K562 (cell line): ENCODE measurements around the gene CUX1. TPM values are rescaled to one million over a fixed set of nuclear protein-coding genes. Genes with fewer than 3 reads are reported as not detected.
A peak's percentile ranks its signal among the peaks of the same experiment; 100 is the strongest.

Source experiments
- CBX5 ChIP-seq: IDR thresholded peaks from 2 replicates; pipeline ENCODE4 v1.6.1; 2014; ENCODE audit warnings: low read depth, borderline replicate concordance
- ETV5 ChIP-seq: sonication (generic); formaldehyde crosslinking; IDR thresholded peaks from 2 replicates; pipeline ENCODE4 v1.4.0; 2020; ENCODE audit warnings: low read depth, mild to moderate bottlenecking, missing genetic modification reagents
- GTF2A2 ChIP-seq: IDR thresholded peaks from 2 replicates; pipeline ENCODE4 v1.6.1; 2016; ENCODE audit warnings: mild to moderate bottlenecking, missing genetic modification characterization, missing compliant biosample characterization
- ILF3 ChIP-seq: fragments of 450-650 bp; IDR thresholded peaks from 2 replicates; pipeline ENCODE4 v1.6.1; 2018; ENCODE audit warnings: antibody characterized with exemption, mild to moderate bottlenecking, moderate library complexity, borderline replicate concordance
- JUN ChIP-seq, 2 experiments: sonication (generic) in 1 of 2; formaldehyde crosslinking in 1 of 2; IDR thresholded peaks; 2 replicates each; pipeline versions ENCODE4 v1.6.1 to v1.8.0; 2012 to 2022; ENCODE audit warnings: borderline replicate concordance in 2 of 2, mild to moderate bottlenecking in 2 of 2, improper control_type of control experiment in 1 of 2, low read depth in 1 of 2, low read length in 1 of 2, missing genetic modification reagents in 1 of 2
- KLF16 ChIP-seq: IDR thresholded peaks from 2 replicates; pipeline ENCODE4 v1.6.1; 2016; ENCODE audit warnings: antibody characterized with exemption
- NR3C1 ChIP-seq: sonication (generic); formaldehyde crosslinking; IDR thresholded peaks from 2 replicates; pipeline ENCODE4 v1.8.1; 2022; ENCODE audit warnings: missing genetic modification reagents
- POLR2G ChIP-seq: fragments of 200-400 bp; formaldehyde crosslinking; IDR thresholded peaks from 2 replicates; pipeline ENCODE4 v1.6.1; 2017; ENCODE audit warnings: low read depth, mild to moderate bottlenecking, antibody characterized with exemption, low read length, moderate library complexity
- RBM15 ChIP-seq: fragments of 200-400 bp; formaldehyde crosslinking; IDR thresholded peaks from 2 replicates; pipeline ENCODE4 v1.6.1; 2018; ENCODE audit warnings: mild to moderate bottlenecking, low read length, moderate library complexity; ENCODE audit not compliant: insufficient read depth
- TBL1XR1 ChIP-seq, 2 experiments: IDR thresholded peaks; 2 replicates each; pipeline ENCODE4 v1.6.1; 2012; ENCODE audit warnings: improper control_type of control experiment in 2 of 2, low read length in 2 of 2, mild to moderate bottlenecking in 1 of 2
- ZBTB12 ChIP-seq: fragments of 250-450 bp; sonication (Bioruptor Pico); IDR thresholded peaks from 2 replicates; pipeline ENCODE4 v1.4.0; 2020
- ZNF143 ChIP-seq: sonication (generic); formaldehyde crosslinking; IDR thresholded peaks from 2 replicates; pipeline ENCODE4 v1.9.0; 2022; ENCODE audit warnings: mild to moderate bottlenecking, missing genetic modification reagents
- polyA plus RNA-seq, 8 experiments: library from polyadenylated mRNA; depleted of rRNA in 4 of 8; stranded (reverse) in 5 of 8; unstranded in 3 of 8; fragments of >200 nt; fragmentation: Nextera tagmentation in 2 of 8; fragmentation: Illumina TruSeq in 1 of 8; extraction: Ambion mirVana in 2 of 8; extraction: Trizol in 1 of 8; gene quantifications; 2 replicates each; pipeline versions ENCODE4 v1.2.1 to v1.2.3, GENCODE V29; 2011 to 2014; ENCODE audit warnings: inconsistent platforms in 1 of 8, missing spikeins in 1 of 8
- total RNA-seq, 7 experiments: library from RNA; depleted of rRNA in 6 of 7; stranded (reverse); fragments of >200 nt in 6 of 7; fragmentation: Illumina TruSeq in 2 of 7; extraction: Trizol in 2 of 7; gene quantifications; 2 replicates each; pipeline versions ENCODE4 v1.2.1 to v1.2.3, GENCODE V29; 2011 to 2021; ENCODE audit warnings: low replicate concordance in 1 of 7
- TF ChIP-seq, protein P1 (sequence below): sonication (generic); formaldehyde crosslinking; IDR thresholded peaks from 2 replicates; pipeline ENCODE4 v1.8.0; 2022; ENCODE audit warnings: mild to moderate bottlenecking, missing genetic modification reagents, borderline replicate concordance
- TF ChIP-seq, protein P2 (sequence below): fragments of 250-450 bp; sonication (Bioruptor Pico); IDR thresholded peaks from 2 replicates; pipeline ENCODE4 v1.4.0; 2020; ENCODE audit warnings: mild to moderate bottlenecking, moderate library complexity
- TF ChIP-seq, protein P3 (sequence below): IDR thresholded peaks from 2 replicates; pipeline ENCODE4 v1.6.1; 2012; ENCODE audit warnings: low read depth, low read length, improper control_type of control experiment, borderline replicate concordance
- TF ChIP-seq, protein P4 (sequence below): fragments of 250-450 bp; sonication (Bioruptor Pico); IDR thresholded peaks from 2 replicates; pipeline ENCODE4 v1.8.0; 2022; ENCODE audit warnings: moderate library complexity, mild to moderate bottlenecking, inconsistent platforms

The CUX1 gene
- total and polyA plus RNA-seq, 9 of the 15 experiments (the other 6 are each of a cell fraction or from before 2014, with no cell fraction given): 3.6 to 55.3 (median 25.2) TPM

DNA sequence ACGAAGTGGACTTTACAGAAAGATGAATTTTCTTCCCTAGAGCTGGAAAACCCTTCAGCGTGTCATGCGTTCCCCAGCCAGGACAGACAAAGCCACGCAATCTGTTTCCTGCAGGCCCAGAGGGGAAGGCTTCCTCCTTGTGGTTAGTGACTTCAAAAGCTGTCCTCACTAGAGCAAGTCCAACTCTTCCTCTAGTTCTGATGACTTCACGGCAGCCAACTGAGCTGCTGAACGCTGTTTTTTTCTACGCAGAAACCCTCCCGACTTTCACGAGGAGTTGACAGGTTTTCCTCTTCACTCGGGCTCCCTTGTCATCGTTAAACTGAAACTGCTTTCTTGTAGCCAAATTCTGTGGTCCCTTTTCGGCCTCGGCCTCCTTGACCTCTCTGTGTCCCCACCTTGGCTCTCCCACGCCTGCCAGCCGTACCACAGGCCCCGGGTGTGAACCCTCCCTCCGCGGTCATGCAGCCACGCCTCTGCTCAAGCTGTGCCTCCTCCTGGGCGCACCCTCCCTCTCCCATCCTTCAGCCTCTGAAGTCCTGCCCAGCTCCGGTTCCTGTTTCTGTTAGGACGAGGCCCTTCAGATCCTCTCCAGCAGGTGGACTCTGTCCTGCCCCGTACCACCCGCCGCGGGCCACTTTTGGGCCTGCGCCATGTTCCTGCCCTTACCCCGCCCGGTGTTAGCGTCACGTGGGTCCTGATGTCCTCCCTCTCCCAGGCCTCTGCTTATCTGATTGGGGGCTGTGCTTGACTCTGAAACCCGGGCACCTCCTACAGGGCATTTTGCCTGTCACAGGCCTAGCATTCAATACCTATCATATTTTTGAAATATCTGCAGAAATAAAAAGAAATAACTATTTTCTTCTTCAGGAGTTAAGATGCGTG lies 39.3 kb downstream of the CUX1 start (continued):
- peak in 1 of 2 experiments; percentile 76; a peak in 3 of 4 replicates for TF ChIP-seq TBL1XR1 (IDR thresholded peaks at IDR 0.05; ENCODE audit: low read length in 2 of 2)
- TF ChIP-seq CBX5: peak; percentile 10; the same call in 1 of the 2 replicates
- TF ChIP-seq POLR2G: peak; percentile 84
- TF ChIP-seq ZBTB12 (CRISPR knock-in tag): peak; percentile 26; the same call in 1 of the 2 replicates
- no peak for TF ChIP-seq RBM15
- TF ChIP-seq, protein P1, sequence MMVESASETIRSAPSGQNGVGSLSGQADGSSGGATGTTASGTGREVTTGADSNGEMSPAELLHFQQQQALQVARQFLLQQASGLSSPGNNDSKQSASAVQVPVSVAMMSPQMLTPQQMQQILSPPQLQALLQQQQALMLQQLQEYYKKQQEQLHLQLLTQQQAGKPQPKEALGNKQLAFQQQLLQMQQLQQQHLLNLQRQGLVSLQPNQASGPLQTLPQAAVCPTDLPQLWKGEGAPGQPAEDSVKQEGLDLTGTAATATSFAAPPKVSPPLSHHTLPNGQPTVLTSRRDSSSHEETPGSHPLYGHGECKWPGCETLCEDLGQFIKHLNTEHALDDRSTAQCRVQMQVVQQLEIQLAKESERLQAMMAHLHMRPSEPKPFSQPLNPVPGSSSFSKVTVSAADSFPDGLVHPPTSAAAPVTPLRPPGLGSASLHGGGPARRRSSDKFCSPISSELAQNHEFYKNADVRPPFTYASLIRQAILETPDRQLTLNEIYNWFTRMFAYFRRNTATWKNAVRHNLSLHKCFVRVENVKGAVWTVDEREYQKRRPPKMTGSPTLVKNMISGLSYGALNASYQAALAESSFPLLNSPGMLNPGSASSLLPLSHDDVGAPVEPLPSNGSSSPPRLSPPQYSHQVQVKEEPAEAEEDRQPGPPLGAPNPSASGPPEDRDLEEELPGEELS: 0 out of 2 replicates have a peak, but pooled peaks have one; percentile 17
- TF ChIP-seq, protein P2, sequence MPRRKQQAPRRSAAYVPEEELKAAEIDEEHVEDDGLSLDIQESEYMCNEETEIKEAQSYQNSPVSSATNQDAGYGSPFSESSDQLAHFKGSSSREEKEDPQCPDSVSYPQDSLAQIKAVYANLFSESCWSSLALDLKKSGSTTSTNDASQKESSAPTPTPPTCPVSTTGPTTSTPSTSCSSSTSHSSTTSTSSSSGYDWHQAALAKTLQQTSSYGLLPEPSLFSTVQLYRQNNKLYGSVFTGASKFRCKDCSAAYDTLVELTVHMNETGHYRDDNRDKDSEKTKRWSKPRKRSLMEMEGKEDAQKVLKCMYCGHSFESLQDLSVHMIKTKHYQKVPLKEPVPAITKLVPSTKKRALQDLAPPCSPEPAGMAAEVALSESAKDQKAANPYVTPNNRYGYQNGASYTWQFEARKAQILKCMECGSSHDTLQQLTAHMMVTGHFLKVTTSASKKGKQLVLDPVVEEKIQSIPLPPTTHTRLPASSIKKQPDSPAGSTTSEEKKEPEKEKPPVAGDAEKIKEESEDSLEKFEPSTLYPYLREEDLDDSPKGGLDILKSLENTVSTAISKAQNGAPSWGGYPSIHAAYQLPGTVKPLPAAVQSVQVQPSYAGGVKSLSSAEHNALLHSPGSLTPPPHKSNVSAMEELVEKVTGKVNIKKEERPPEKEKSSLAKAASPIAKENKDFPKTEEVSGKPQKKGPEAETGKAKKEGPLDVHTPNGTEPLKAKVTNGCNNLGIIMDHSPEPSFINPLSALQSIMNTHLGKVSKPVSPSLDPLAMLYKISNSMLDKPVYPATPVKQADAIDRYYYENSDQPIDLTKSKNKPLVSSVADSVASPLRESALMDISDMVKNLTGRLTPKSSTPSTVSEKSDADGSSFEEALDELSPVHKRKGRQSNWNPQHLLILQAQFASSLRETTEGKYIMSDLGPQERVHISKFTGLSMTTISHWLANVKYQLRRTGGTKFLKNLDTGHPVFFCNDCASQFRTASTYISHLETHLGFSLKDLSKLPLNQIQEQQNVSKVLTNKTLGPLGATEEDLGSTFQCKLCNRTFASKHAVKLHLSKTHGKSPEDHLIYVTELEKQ (CRISPR knock-in tag): no peak
- TF ChIP-seq ETV5 (CRISPR knock-in tag): peak; percentile 63; the same call in 1 of the 2 replicates
- TF ChIP-seq ZNF143 (CRISPR knock-in tag): no peak
- TF ChIP-seq NR3C1: no peak
- TF ChIP-seq KLF16: peak; percentile 76; the same call in 1 of the 2 replicates
- TF ChIP-seq ILF3: no peak
- TF ChIP-seq GTF2A2 (tag): no peak
- TF ChIP-seq, protein P3, sequence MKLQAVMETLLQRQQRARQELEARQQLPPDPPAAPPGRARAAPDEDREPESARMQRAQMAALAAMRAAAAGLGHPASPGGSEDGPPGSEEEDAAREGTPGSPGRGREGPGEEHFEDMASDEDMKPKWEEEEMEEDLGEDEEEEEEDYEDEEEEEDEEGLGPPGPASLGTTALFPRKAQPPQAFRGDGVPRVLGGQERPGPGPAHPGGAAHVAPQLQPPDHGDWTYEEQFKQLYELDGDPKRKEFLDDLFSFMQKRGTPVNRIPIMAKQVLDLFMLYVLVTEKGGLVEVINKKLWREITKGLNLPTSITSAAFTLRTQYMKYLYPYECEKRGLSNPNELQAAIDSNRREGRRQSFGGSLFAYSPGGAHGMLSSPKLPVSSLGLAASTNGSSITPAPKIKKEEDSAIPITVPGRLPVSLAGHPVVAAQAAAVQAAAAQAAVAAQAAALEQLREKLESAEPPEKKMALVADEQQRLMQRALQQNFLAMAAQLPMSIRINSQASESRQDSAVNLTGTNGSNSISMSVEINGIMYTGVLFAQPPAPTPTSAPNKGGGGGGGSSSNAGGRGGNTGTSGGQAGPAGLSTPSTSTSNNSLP: 0 out of 2 replicates have a peak, but pooled peaks have one; percentile 29
- TF ChIP-seq, protein P4, sequence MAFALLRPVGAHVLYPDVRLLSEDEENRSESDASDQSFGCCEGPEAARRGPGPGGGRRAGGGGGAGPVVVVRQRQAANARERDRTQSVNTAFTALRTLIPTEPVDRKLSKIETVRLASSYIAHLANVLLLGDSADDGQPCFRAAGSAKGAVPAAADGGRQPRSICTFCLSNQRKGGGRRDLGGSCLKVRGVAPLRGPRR (CRISPR knock-in tag): no peak
- no peak for TF ChIP-seq JUN (IDR thresholded peaks at IDR 0.05; ENCODE audit: borderline replicate concordance, low read depth, low read length)
- no peak for TF ChIP-seq JUN (CRISPR knock-in tag; IDR thresholded peaks at IDR 0.05; ENCODE audit: borderline replicate concordance)
